GM23338 (cell line): ENCODE measurements around the gene LAMA4. TPM values are rescaled to one million over a fixed set of nuclear protein-coding genes. Genes with fewer than 3 reads are reported as not detected.

Source experiments
- ATAC-seq: fragments of 200-7000 bp; cut with Tn5 transposase; 3 replicates; pipeline ENCODE4 v1.9.1; 2020
- DNase-seq: peaks from one replicate; pipeline ENCODE4 v3.0.0-alpha.2; 2015; ENCODE audit warnings: low spot score
- H2AFZ ChIP-seq: fragments of 200-600 bp; sonication (generic); 2 replicates; pipeline ENCODE4 v1.8.0; 2016; ENCODE audit warnings: antibody characterized with exemption, mild to moderate bottlenecking, moderate library complexity
- H3F3A ChIP-seq: fragments of 200-600 bp; sonication (generic); replicated peaks from 2 replicates; pipeline ENCODE4 v1.8.0; 2017; ENCODE audit warnings: antibody characterized with exemption, mixed run types, low read depth
- H3K27ac ChIP-seq: fragments of 200-600 bp; sonication (generic); 2 replicates; pipeline ENCODE4 v1.6.1; 2016; ENCODE audit warnings: low read depth
- H3K27me3 ChIP-seq: fragments of 200-600 bp; sonication (generic); 2 replicates; pipeline ENCODE4 v1.8.0; 2016; ENCODE audit warnings: mild to moderate bottlenecking, mixed run types, moderate library complexity; ENCODE audit not compliant: insufficient read depth
- H3K36me3 ChIP-seq: fragments of 200-600 bp; sonication (generic); 2 replicates; pipeline ENCODE4 v1.8.0; 2016; ENCODE audit warnings: mild to moderate bottlenecking; ENCODE audit not compliant: insufficient read depth
- H3K4me1 ChIP-seq: fragments of 200-600 bp; sonication (generic); 2 replicates; pipeline ENCODE4 v1.8.0; 2016; ENCODE audit warnings: mild to moderate bottlenecking, moderate library complexity; ENCODE audit not compliant: insufficient read depth
- H3K4me2 ChIP-seq: fragments of 200-600 bp; sonication (generic); 2 replicates; pipeline ENCODE4 v1.7.1; 2017; ENCODE audit warnings: mixed run types
- H3K4me3 ChIP-seq: fragments of 200-600 bp; sonication (generic); 2 replicates; pipeline ENCODE4 v1.6.1; 2016; ENCODE audit warnings: mixed run types
- H3K79me2 ChIP-seq: fragments of 200-600 bp; sonication (generic); replicated peaks from 2 replicates; pipeline ENCODE4 v1.8.0; 2017; ENCODE audit warnings: mild to moderate bottlenecking; ENCODE audit not compliant: insufficient read depth
- H3K9me2 ChIP-seq: fragments of 200-600 bp; sonication (generic); 2 replicates; pipeline ENCODE4 v1.8.0; 2017; ENCODE audit not compliant: insufficient read depth
- H4K20me1 ChIP-seq: fragments of 200-600 bp; sonication (generic); replicated peaks from 2 replicates; pipeline ENCODE4 v1.8.0; 2017; ENCODE audit warnings: mild to moderate bottlenecking; ENCODE audit not compliant: insufficient read depth
- H3K27ac Mint-ChIP-seq: 2 replicates; pipeline ENCODE4 v1.8.0; 2020; ENCODE audit warnings: inconsistent platforms, mild to moderate bottlenecking, moderate library complexity, mixed read lengths
- H3K27me3 Mint-ChIP-seq: 3 replicates; pipeline ENCODE4 v1.8.0; 2022; ENCODE audit warnings: low read depth, mild to moderate bottlenecking, moderate library complexity, mixed read lengths, inconsistent platforms; ENCODE audit not compliant: insufficient read depth, poor library complexity
- H3K36me3 Mint-ChIP-seq: 3 replicates; pipeline ENCODE4 v1.8.0; 2021; ENCODE audit warnings: low read depth, mild to moderate bottlenecking, inconsistent platforms, moderate library complexity, mixed read lengths
- H3K4me1 Mint-ChIP-seq: 3 replicates; pipeline ENCODE4 v1.8.0; 2020; ENCODE audit warnings: mild to moderate bottlenecking, inconsistent platforms, mixed read lengths
- H3K4me3 Mint-ChIP-seq: 3 replicates; pipeline ENCODE4 v1.8.0; 2021; ENCODE audit warnings: moderate library complexity, mild to moderate bottlenecking, inconsistent platforms, mixed read lengths
- H3K9me3 Mint-ChIP-seq: 3 replicates; pipeline ENCODE4 v1.8.0; 2020; ENCODE audit warnings: moderate library complexity, mild to moderate bottlenecking, inconsistent platforms, mixed read lengths
- CTCF ChIP-seq, 2 experiments: fragments of 200-600 bp in 1 of 2; sonication (generic) in 1 of 2; conservative IDR thresholded peaks; 2 replicates each; pipeline versions ENCODE4 v1.5.1 to v1.6.1; 2016 to 2017; ENCODE audit warnings: antibody characterized with exemption in 2 of 2, low read depth in 2 of 2, mild to moderate bottlenecking in 2 of 2, moderate library complexity in 1 of 2
- EZH2 ChIP-seq: fragments of 200-600 bp; sonication (generic); IDR thresholded peaks from one replicate; pipeline ENCODE4 v1.8.0; 2017; ENCODE audit warnings: antibody characterized with exemption, mild to moderate bottlenecking, low read depth; ENCODE audit not compliant: unreplicated experiment
- NANOG ChIP-seq: IDR thresholded peaks from 2 replicates; pipeline ENCODE4 v1.6.1; 2016; ENCODE audit warnings: antibody characterized with exemption, borderline replicate concordance
- REST ChIP-seq: IDR thresholded peaks from one replicate; pipeline ENCODE4 v1.6.1; 2018; ENCODE audit warnings: antibody characterized with exemption; ENCODE audit not compliant: unreplicated experiment
- STAT1 ChIP-seq: IDR thresholded peaks from one replicate; pipeline ENCODE4 v1.6.1; 2016; ENCODE audit warnings: antibody characterized with exemption; ENCODE audit not compliant: unreplicated experiment
- ZNF462 ChIP-seq: fragments of 250-450 bp; sonication (Bioruptor Pico); IDR thresholded peaks from 2 replicates; pipeline ENCODE4 v1.5.0; 2020; ENCODE audit warnings: mild to moderate bottlenecking, moderate library complexity
- polyA plus RNA-seq: library from polyadenylated mRNA; unstranded; fragments of >200 nt; fragmentation: Nextera tagmentation; extraction: Ambion mirVana; gene quantifications from 2 replicates; pipeline ENCODE4 v1.2.1, GENCODE V29; 2016
- total RNA-seq: library from RNA; depleted of rRNA; stranded (reverse); fragments of >200 nt; shearing (Covaris generic); gene quantifications from 2 replicates; pipeline ENCODE4 v1.2.3, GENCODE V29; 2014

The LAMA4 gene
- total and polyA plus RNA-seq, 2 experiments from 2014 or later = 1.7 to 2.8 TPM

GRCh38 chr6:112249489-112249888 is 4.9 kb downstream of the LAMA4 start (continued):
- TF ChIP-seq ZNF462 (CRISPR knock-in tag) (no peak), EZH2 (no peak), STAT1 (no peak), CTCF (conservative IDR thresholded peaks at IDR 0.05; ENCODE audit: low read depth in 2 of 2) (no peak)

- Histone ChIP-seq H3K27me3 (peaks cover 7% of the 10 kb centered on the region), H3K36me3 (no peaks in the 10 kb centered on the region), H4K20me1 (no peaks in the 10 kb centered on the region), H2AFZ (no peak overlapping the region), H3K79me2 (no peaks in the 10 kb centered on the region), H3K27ac (no peak overlapping the region), H3K4me2 (no peak overlapping the region), H3K9me2 (peaks cover 10% of the 10 kb centered on the region; the same call in 1 of the 2 replicates), H3K4me3 (no peak overlapping the region), H3F3A (no peaks in the 10 kb centered on the region), H3K4me1 (peaks cover 31% of the 10 kb centered on the region)
- no peaks in the 10 kb centered on the region for H3K36me3 Mint-ChIP-seq
- ATAC-seq (no peak), DNase-seq (no peak)
- no peak overlapping the region for H3K27ac Mint-ChIP-seq
- H3K27me3 Mint-ChIP-seq = peaks cover 5% of the 10 kb centered on the region
- H3K4me1 Mint-ChIP-seq = peaks cover 29% of the 10 kb centered on the region
- no peak overlapping the region for H3K4me3 Mint-ChIP-seq
- H3K9me3 Mint-ChIP-seq = no peaks in the 10 kb centered on the region; the same call in 2 of the 3 replicates
- TF ChIP-seq REST (no peak), NANOG (no peak), STAT1 (no peak)
These were observed 7.1 kb downstream of the LAMA4 start for GRCh38 chr6:112247275-112247674.
